ENCODE data around the gene TBCK. TPM values are rescaled to one million over a fixed set of nuclear protein-coding genes. Genes with fewer than 3 reads are reported as not detected.
"Not testable (repeated sequence)": the region's sequence is repeated elsewhere in the genome, so short reads cannot be mapped to it uniquely, and the experiment has no call there.

TBCK gene
- total RNA-seq, 1 donor = 68.8 TPM

DNA sequence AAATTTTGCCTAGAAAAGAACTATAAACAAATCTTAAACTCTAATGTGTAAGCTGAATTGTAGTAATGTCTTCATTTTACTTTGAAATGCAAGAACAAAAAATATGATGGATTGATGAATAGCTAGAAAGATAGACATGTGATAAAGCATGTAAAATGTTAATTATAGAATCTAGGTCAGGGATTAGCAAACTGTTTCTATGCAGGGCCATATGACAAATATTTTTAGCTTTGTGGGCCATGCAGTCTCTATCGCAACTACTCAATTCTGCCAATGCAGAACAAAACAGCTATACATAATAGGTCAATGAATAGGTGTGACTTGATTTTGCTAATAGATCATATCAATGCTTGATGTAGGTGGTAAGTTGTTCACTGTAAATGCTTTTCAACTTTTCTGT, 75.3 kb downstream of the TBCK start:
- no peak for DNase-seq (ENCODE audit: insufficient read length, low spot score, missing footprints)
- Histone ChIP-seq H3K4me1 (ENCODE audit: insufficient read depth, low read length) (no peaks in the 10 kb centered on the region), H3K9me3 (ENCODE audit: low read depth, low read length) (no peaks in the 10 kb centered on the region), H3K79me2 (ENCODE audit: insufficient read depth, low read length) (no peaks in the 10 kb centered on the region), H4K20me1 (ENCODE audit: insufficient read depth, low read length) (no peaks in the 10 kb centered on the region), H3K4me2 (ENCODE audit: insufficient read depth, low read length) (no peak overlapping the region), H3K27ac (ENCODE audit: low read depth, low read length) (no peak overlapping the region), H3K27me3 (ENCODE audit: insufficient read depth, low read length) (no peaks in the 10 kb centered on the region), H3K36me3 (ENCODE audit: insufficient read depth, low read length) (peaks cover 5% of the 10 kb centered on the region), H2AFZ (ENCODE audit: low read length) (no peak overlapping the region), H3K4me3 (ENCODE audit: insufficient read depth, low read length) (no peak overlapping the region)
- TF ChIP-seq, protein P1, sequence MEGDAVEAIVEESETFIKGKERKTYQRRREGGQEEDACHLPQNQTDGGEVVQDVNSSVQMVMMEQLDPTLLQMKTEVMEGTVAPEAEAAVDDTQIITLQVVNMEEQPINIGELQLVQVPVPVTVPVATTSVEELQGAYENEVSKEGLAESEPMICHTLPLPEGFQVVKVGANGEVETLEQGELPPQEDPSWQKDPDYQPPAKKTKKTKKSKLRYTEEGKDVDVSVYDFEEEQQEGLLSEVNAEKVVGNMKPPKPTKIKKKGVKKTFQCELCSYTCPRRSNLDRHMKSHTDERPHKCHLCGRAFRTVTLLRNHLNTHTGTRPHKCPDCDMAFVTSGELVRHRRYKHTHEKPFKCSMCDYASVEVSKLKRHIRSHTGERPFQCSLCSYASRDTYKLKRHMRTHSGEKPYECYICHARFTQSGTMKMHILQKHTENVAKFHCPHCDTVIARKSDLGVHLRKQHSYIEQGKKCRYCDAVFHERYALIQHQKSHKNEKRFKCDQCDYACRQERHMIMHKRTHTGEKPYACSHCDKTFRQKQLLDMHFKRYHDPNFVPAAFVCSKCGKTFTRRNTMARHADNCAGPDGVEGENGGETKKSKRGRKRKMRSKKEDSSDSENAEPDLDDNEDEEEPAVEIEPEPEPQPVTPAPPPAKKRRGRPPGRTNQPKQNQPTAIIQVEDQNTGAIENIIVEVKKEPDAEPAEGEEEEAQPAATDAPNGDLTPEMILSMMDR (IDR thresholded peaks at IDR 0.05; ENCODE audit: extremely low read depth, low read depth, low read length) = no peak

DNA sequence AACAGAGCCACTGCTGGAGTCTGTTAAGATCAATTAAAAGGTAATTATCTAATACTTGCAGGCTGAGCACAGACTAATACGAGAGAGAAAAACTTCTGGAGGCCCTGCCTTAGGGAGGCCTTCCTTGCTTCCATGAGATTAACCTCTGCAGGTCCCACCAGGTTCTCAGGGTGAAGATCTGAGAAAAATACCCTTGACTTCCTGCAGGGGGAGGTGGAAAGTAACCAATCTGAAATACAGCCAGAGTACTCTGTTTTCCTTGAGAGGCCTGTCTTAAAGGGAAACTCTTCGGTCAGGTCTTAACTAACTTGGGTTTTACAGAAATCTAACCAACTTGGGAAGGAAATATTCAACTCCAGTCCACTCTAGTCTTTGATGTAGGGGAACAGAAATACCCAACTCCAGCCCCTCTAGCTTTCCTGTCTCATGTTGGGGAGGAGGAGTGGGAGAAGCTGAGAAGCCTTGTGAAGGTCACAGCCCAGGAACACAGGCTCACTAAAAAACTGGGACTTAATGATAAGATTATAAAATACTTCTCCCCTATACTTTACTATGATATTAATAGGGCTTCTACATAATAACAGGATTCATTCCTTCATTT, 77.1 kb downstream of the TBCK start:
- Histone ChIP-seq H3K4me3 (ENCODE audit: insufficient read depth, low read length) (no peak overlapping the region), H3K4me1 (ENCODE audit: insufficient read depth, low read length) (no peaks in the 10 kb centered on the region), H3K4me2 (ENCODE audit: insufficient read depth, low read length) (no peak overlapping the region), H3K79me2 (ENCODE audit: insufficient read depth, low read length) (no peaks in the 10 kb centered on the region), H3K27ac (ENCODE audit: low read depth, low read length) (no peak overlapping the region), H3K36me3 (ENCODE audit: insufficient read depth, low read length) (peaks cover 7% of the 10 kb centered on the region), H3K27me3 (ENCODE audit: insufficient read depth, low read length) (no peaks in the 10 kb centered on the region), H4K20me1 (ENCODE audit: insufficient read depth, low read length) (no peaks in the 10 kb centered on the region), H3K9me3 (ENCODE audit: low read depth, low read length) (no peaks in the 10 kb centered on the region), H2AFZ (ENCODE audit: low read length) (no peak overlapping the region)
- TF ChIP-seq, protein P1 (IDR thresholded peaks at IDR 0.05; ENCODE audit: extremely low read depth, low read depth, low read length) = peak; percentile 70
- no peak for DNase-seq (ENCODE audit: insufficient read length, low spot score, missing footprints)

DNA sequence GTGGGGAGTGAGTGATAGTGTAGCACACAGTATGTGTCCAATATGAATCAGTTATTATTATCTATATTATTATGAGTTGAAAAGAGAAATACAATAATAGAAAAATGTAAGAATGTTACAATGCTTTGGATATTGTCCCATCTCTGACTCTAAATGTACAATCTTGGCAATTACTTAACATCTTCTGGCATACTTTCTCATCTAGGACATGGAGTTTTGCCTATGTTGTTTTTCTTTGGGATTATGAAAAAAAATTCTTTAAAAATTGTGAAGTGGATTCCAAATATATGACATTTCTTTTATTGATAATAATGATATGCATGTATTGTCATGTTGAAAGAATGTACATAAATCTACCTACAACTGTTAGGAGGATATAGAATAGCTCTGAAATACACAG, 84.1 kb downstream of the TBCK start:
- Histone ChIP-seq H3K4me1 (ENCODE audit: insufficient read depth, low read length) (peaks cover 2% of the 10 kb centered on the region), H2AFZ (ENCODE audit: low read length) (no peak overlapping the region), H3K9me3 (ENCODE audit: low read depth, low read length) (no peaks in the 10 kb centered on the region), H3K36me3 (ENCODE audit: insufficient read depth, low read length) (peaks cover 24% of the 10 kb centered on the region), H3K4me3 (ENCODE audit: insufficient read depth, low read length) (no peak overlapping the region), H4K20me1 (ENCODE audit: insufficient read depth, low read length) (no peaks in the 10 kb centered on the region), H3K79me2 (ENCODE audit: insufficient read depth, low read length) (no peaks in the 10 kb centered on the region), H3K27ac (ENCODE audit: low read depth, low read length) (no peak overlapping the region), H3K27me3 (ENCODE audit: insufficient read depth, low read length) (no peaks in the 10 kb centered on the region), H3K4me2 (ENCODE audit: insufficient read depth, low read length) (no peak overlapping the region)
- DNase-seq (ENCODE audit: insufficient read length, low spot score, missing footprints) = no peak
- TF ChIP-seq, protein P1 (IDR thresholded peaks at IDR 0.05; ENCODE audit: extremely low read depth, low read depth, low read length) = no peak

DNA sequence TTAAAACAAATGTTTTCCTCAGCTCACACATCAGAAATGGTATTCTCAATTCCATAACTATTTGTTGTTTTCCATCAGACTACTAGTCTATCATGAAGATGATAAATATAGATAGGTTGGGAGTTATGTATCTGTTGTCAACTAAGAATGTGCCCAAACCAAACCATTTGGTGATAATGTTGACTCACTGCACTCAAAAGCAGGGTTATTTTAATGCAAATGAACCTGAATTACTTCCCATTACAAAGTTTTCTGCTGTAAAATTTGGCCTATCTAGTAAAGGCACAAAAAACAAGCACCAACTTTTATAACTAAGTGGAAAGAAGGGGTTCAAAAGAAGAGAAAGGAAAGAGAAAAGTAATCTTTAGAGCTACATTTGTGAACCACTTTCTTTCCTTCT, 93.5 kb downstream of the TBCK start:
- H3K9me3 ChIP-seq (ENCODE audit: low read depth, low read length) = no peaks in the 10 kb centered on the region
- no peaks in the 10 kb centered on the region for H3K79me2 ChIP-seq (ENCODE audit: insufficient read depth, low read length)
- no peaks in the 10 kb centered on the region for H3K4me1 ChIP-seq (ENCODE audit: insufficient read depth, low read length)
- no peak overlapping the region for H3K27ac ChIP-seq (ENCODE audit: low read depth, low read length)
- TF ChIP-seq, protein P1 (IDR thresholded peaks at IDR 0.05; ENCODE audit: extremely low read depth, low read depth, low read length) = no peak
- H3K4me2 ChIP-seq (ENCODE audit: insufficient read depth, low read length) = no peak overlapping the region
- H3K36me3 ChIP-seq (ENCODE audit: insufficient read depth, low read length) = no peaks in the 10 kb centered on the region
- no peaks in the 10 kb centered on the region for H4K20me1 ChIP-seq (ENCODE audit: insufficient read depth, low read length)
- DNase-seq (ENCODE audit: insufficient read length, low spot score, missing footprints) = no peak
- H3K4me3 ChIP-seq (ENCODE audit: insufficient read depth, low read length) = no peak overlapping the region
- H3K27me3 ChIP-seq (ENCODE audit: insufficient read depth, low read length) = no peaks in the 10 kb centered on the region
- H2AFZ ChIP-seq (ENCODE audit: low read length) = no peak overlapping the region

DNA sequence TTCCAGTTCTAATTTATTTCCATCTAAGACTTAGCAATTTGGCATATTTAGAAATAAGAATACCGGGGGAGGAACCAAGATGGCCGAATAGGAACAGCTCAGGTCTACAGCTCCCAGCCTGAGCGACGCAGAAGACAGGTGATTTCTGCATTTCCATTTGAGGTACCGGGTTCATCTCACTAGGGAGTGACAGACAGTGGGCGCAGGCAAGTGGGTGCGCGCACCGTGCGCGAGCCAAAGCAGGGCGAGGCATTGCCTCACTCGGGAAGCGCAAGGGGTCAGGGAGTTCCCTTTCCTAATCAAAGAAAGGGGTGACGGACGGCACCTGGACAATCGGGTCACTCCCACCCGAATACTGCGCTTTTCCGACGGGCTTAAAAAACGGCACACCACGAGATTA, 102.7 kb downstream of the TBCK start:
- H3K4me2 ChIP-seq (ENCODE audit: insufficient read depth, low read length); H4K20me1 ChIP-seq (ENCODE audit: insufficient read depth, low read length); H3K27ac ChIP-seq (ENCODE audit: low read depth, low read length); H3K9me3 ChIP-seq (ENCODE audit: low read depth, low read length); H3K27me3 ChIP-seq (ENCODE audit: insufficient read depth, low read length); DNase-seq (ENCODE audit: insufficient read length, low spot score, missing footprints); H3K4me3 ChIP-seq (ENCODE audit: insufficient read depth, low read length); H3K79me2 ChIP-seq (ENCODE audit: insufficient read depth, low read length); H3K4me1 ChIP-seq (ENCODE audit: insufficient read depth, low read length); H3K36me3 ChIP-seq (ENCODE audit: insufficient read depth, low read length); H2AFZ ChIP-seq (ENCODE audit: low read length): not testable (repeated sequence)

All from osteoblast (primary cell).